Neural cell (in vitro differentiated cells): ENCODE results near the gene ME1. TPM values are rescaled to one million over a fixed set of nuclear protein-coding genes. Genes with fewer than 3 reads are reported as not detected.

ENCODE experiments used
- H2AFZ ChIP-seq: fragments of 200-600, 300-800 bp; sonication (generic), shearing (Covaris generic); 2 replicates; pipeline ENCODE4 v1.6.0; 2014; ENCODE audit warnings: low read depth, mild to moderate bottlenecking, antibody characterized with exemption, low read length, moderate library complexity
- H3F3A ChIP-seq: fragments of 200-600 bp; shearing (Covaris generic); 2 replicates; pipeline ENCODE4 v1.6.1; 2016; ENCODE audit warnings: mild to moderate bottlenecking, moderate library complexity, mixed read lengths, antibody characterized with exemption, low read length; ENCODE audit not compliant: insufficient read depth, poor library complexity, severe bottlenecking
- H3K27ac ChIP-seq: fragments of 200-600, 300-800 bp; sonication (generic), shearing (Covaris generic); 2 replicates; pipeline ENCODE4 v1.5.1; 2014; ENCODE audit warnings: mild to moderate bottlenecking, low read length, moderate library complexity
- H3K27me3 ChIP-seq: fragments of 300-800, 200-600 bp; sonication (generic), shearing (Covaris generic); 2 replicates; pipeline ENCODE4 v1.6.0; 2014; ENCODE audit warnings: mild to moderate bottlenecking, low read depth, low read length, moderate library complexity; ENCODE audit not compliant: insufficient read depth
- H3K36me3 ChIP-seq: fragments of 300-800, 200-600 bp; sonication (generic), shearing (Covaris generic); 2 replicates; pipeline ENCODE4 v1.5.1; 2014; ENCODE audit warnings: mild to moderate bottlenecking, antibody characterized with exemption, low read length, moderate library complexity; ENCODE audit not compliant: insufficient read depth
- H3K4me2 ChIP-seq: fragments of 300-800, 200-600 bp; sonication (generic), shearing (Covaris generic); 2 replicates; pipeline ENCODE4 v1.6.0; 2014; ENCODE audit warnings: mild to moderate bottlenecking, low read length
- H3K4me3 ChIP-seq: fragments of 300-800, 200-600 bp; sonication (generic), shearing (Covaris generic); 2 replicates; pipeline ENCODE4 v1.5.1; 2014; ENCODE audit warnings: mild to moderate bottlenecking, low read length, moderate library complexity
- H3K79me2 ChIP-seq: fragments of 200-600 bp; shearing (Covaris generic); replicated peaks from 2 replicates; pipeline ENCODE4 v1.6.0; 2014; ENCODE audit warnings: mild to moderate bottlenecking, low read length, moderate library complexity; ENCODE audit not compliant: insufficient read depth
- H3K9ac ChIP-seq: fragments of 300-800, 200-600 bp; sonication (generic), shearing (Covaris generic); 2 replicates; pipeline ENCODE4 v1.6.1; 2016; ENCODE audit warnings: mild to moderate bottlenecking, low read length, mixed read lengths
- H3K9me2 ChIP-seq: fragments of 200-600 bp; shearing (Covaris generic); 2 replicates; pipeline ENCODE4 v1.6.1; 2016; ENCODE audit warnings: mild to moderate bottlenecking, low read length, mixed read lengths; ENCODE audit not compliant: insufficient read depth
- H3K9me3 ChIP-seq: fragments of 200-600, 300-800 bp; sonication (generic), shearing (Covaris generic); 2 replicates; pipeline ENCODE4 v1.6.1; 2016; ENCODE audit warnings: mild to moderate bottlenecking, mixed run types, low read length, moderate library complexity, mixed read lengths
- H4K20me1 ChIP-seq: fragments of 200-600 bp; shearing (Covaris generic); 2 replicates; pipeline ENCODE4 v1.6.1; 2016; ENCODE audit warnings: mild to moderate bottlenecking, mixed run types; ENCODE audit not compliant: insufficient read depth
- EP300 ChIP-seq: fragments of 450-650 bp; conservative IDR thresholded peaks from 2 replicates; pipeline ENCODE4 v1.6.1; 2014; ENCODE audit warnings: antibody characterized with exemption, mild to moderate bottlenecking, moderate library complexity; ENCODE audit not compliant: poor library complexity, severe bottlenecking
- EZH2 ChIP-seq: fragments of 200-600, 300-800 bp; shearing (Covaris generic), sonication (generic); IDR thresholded peaks from 2 replicates; pipeline ENCODE4 v1.6.1; 2014; ENCODE audit warnings: antibody characterized with exemption, low read length, borderline replicate concordance, mild to moderate bottlenecking; ENCODE audit not compliant: insufficient read depth, poor library complexity, severe bottlenecking
- MXI1 ChIP-seq: fragments of 450-650 bp; conservative IDR thresholded peaks from 2 replicates; pipeline ENCODE4 v1.6.1; 2014; ENCODE audit warnings: antibody characterized with exemption, mild to moderate bottlenecking; ENCODE audit not compliant: poor library complexity, severe bottlenecking
- POLR2AphosphoS5 ChIP-seq: IDR thresholded peaks from 2 replicates; pipeline ENCODE4 v1.6.1; 2012
- RAD21 ChIP-seq: fragments of 450-650 bp; conservative IDR thresholded peaks from 2 replicates; pipeline ENCODE4 v1.6.1; 2014; ENCODE audit warnings: antibody characterized with exemption, mild to moderate bottlenecking, moderate library complexity
- SMC3 ChIP-seq: fragments of 450-650 bp; conservative IDR thresholded peaks from 2 replicates; pipeline ENCODE4 v1.6.1; 2014; ENCODE audit warnings: antibody characterized with exemption, mild to moderate bottlenecking, moderate library complexity; ENCODE audit not compliant: poor library complexity
- TAF1 ChIP-seq: IDR thresholded peaks from 2 replicates; pipeline ENCODE4 v1.6.1; 2012; ENCODE audit warnings: low read depth
- polyA plus RNA-seq: library from polyadenylated mRNA; depleted of rRNA; stranded (reverse); fragments of >200 nt; gene quantifications from 2 replicates; pipeline ENCODE4 v1.2.3, GENCODE V29; 2014
- TF ChIP-seq, protein P1 (sequence below): IDR thresholded peaks from 2 replicates; pipeline ENCODE4 v1.6.1; 2012; ENCODE audit warnings: borderline replicate concordance
- TF ChIP-seq, protein P2 (sequence below): fragments of 450-650 bp; IDR thresholded peaks from 2 replicates; pipeline ENCODE4 v1.5.1; 2014; ENCODE audit warnings: antibody characterized with exemption, mild to moderate bottlenecking, moderate library complexity; ENCODE audit not compliant: poor library complexity, severe bottlenecking

The ME1 gene
- polyA plus RNA-seq, 1 donor from 2014 or later = 0.09 TPM

DNA sequence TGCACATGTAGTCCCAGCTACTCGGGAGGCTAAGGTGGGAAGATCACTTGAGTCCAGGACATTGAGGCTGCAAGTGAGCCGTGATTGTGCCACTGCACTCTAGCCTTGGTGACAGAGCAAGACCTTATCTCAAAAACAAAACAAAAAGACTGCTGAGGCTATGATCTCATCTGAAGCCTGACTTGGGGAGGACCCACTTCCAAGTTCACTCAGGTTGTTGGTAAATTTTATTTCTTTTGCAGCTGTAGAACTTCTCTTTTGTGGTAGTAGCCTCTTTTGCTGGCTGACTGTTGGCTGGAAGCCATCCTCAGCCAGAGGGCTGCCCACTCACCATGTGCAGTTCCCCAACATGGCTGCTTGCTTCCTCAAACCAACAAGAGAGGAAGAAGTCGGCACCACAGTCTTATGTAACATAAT, 36.8 kb upstream of the ME1 start:
- Histone ChIP-seq H3K27me3 (no peaks in the 10 kb centered on the region), H3K9me2 (no peaks in the 10 kb centered on the region), H2AFZ (no peak overlapping the region), H3F3A (no peaks in the 10 kb centered on the region), H3K4me3 (no peak overlapping the region), H4K20me1 (no peaks in the 10 kb centered on the region), H3K9ac (no peak overlapping the region), H3K4me2 (no peak overlapping the region), H3K79me2 (no peaks in the 10 kb centered on the region), H3K36me3 (no peaks in the 10 kb centered on the region), H3K27ac (no peak overlapping the region), H3K9me3 (no peaks in the 10 kb centered on the region)
- TF ChIP-seq EZH2 = no peak
- TF ChIP-seq MXI1 = no peak
- no peak for TF ChIP-seq SMC3
- no peak for TF ChIP-seq POLR2AphosphoS5
- no peak for TF ChIP-seq RAD21
- TF ChIP-seq EP300 = no peak
- TF ChIP-seq, protein P1, sequence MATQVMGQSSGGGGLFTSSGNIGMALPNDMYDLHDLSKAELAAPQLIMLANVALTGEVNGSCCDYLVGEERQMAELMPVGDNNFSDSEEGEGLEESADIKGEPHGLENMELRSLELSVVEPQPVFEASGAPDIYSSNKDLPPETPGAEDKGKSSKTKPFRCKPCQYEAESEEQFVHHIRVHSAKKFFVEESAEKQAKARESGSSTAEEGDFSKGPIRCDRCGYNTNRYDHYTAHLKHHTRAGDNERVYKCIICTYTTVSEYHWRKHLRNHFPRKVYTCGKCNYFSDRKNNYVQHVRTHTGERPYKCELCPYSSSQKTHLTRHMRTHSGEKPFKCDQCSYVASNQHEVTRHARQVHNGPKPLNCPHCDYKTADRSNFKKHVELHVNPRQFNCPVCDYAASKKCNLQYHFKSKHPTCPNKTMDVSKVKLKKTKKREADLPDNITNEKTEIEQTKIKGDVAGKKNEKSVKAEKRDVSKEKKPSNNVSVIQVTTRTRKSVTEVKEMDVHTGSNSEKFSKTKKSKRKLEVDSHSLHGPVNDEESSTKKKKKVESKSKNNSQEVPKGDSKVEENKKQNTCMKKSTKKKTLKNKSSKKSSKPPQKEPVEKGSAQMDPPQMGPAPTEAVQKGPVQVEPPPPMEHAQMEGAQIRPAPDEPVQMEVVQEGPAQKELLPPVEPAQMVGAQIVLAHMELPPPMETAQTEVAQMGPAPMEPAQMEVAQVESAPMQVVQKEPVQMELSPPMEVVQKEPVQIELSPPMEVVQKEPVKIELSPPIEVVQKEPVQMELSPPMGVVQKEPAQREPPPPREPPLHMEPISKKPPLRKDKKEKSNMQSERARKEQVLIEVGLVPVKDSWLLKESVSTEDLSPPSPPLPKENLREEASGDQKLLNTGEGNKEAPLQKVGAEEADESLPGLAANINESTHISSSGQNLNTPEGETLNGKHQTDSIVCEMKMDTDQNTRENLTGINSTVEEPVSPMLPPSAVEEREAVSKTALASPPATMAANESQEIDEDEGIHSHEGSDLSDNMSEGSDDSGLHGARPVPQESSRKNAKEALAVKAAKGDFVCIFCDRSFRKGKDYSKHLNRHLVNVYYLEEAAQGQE = no peak
- no peak for TF ChIP-seq TAF1
- TF ChIP-seq, protein P2, sequence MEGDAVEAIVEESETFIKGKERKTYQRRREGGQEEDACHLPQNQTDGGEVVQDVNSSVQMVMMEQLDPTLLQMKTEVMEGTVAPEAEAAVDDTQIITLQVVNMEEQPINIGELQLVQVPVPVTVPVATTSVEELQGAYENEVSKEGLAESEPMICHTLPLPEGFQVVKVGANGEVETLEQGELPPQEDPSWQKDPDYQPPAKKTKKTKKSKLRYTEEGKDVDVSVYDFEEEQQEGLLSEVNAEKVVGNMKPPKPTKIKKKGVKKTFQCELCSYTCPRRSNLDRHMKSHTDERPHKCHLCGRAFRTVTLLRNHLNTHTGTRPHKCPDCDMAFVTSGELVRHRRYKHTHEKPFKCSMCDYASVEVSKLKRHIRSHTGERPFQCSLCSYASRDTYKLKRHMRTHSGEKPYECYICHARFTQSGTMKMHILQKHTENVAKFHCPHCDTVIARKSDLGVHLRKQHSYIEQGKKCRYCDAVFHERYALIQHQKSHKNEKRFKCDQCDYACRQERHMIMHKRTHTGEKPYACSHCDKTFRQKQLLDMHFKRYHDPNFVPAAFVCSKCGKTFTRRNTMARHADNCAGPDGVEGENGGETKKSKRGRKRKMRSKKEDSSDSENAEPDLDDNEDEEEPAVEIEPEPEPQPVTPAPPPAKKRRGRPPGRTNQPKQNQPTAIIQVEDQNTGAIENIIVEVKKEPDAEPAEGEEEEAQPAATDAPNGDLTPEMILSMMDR = no peak

DNA sequence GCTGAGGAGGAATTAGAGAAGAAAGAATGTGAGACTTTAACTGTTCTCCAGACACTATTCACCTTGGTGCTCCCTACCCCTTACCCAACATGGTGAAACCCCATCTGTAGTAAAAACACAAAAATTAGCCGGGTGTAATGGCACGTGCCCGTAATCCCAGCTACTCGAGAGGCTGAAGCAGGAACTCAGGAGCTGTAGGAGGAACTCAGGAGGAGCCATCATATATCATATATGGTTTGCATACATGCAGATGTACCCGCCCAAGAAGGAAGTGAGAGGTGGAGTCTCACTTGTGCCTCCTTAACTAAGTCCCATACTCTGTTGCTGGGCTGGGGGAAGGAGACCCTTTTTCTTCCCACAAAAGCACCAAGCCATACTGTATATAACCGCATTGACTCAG, 35.5 kb upstream of the ME1 start:
- no peaks in the 10 kb centered on the region for H3K9me3 ChIP-seq
- no peak overlapping the region for H2AFZ ChIP-seq
- TF ChIP-seq, protein P1 = no peak
- TF ChIP-seq, protein P2 = no peak
- TF ChIP-seq EP300 (no peak), RAD21 (no peak), TAF1 (no peak)
- H3F3A ChIP-seq = no peaks in the 10 kb centered on the region
- no peaks in the 10 kb centered on the region for H3K36me3 ChIP-seq
- no peaks in the 10 kb centered on the region for H3K79me2 ChIP-seq
- H3K9me2 ChIP-seq = no peaks in the 10 kb centered on the region
- no peaks in the 10 kb centered on the region for H3K27me3 ChIP-seq
- H3K4me2 ChIP-seq = no peak overlapping the region
- no peak overlapping the region for H3K4me3 ChIP-seq
- H4K20me1 ChIP-seq = no peaks in the 10 kb centered on the region
- no peak overlapping the region for H3K9ac ChIP-seq
- H3K27ac ChIP-seq = no peak overlapping the region
